Pericardium fibroblast (primary cell): ENCODE measurements around the gene BRME1. TPM values are rescaled to one million over a fixed set of nuclear protein-coding genes. Genes with fewer than 3 reads are reported as not detected.

Experiments used
- total RNA-seq: library from RNA; depleted of rRNA; stranded (reverse); fragments of >200 nt; gene quantifications from 2 replicates; pipeline ENCODE4 v1.2.3, GENCODE V29; 2015

The BRME1 gene
- total RNA-seq: 0.09 TPM in 1 of 2 replicates, not detected in the other

DNA sequence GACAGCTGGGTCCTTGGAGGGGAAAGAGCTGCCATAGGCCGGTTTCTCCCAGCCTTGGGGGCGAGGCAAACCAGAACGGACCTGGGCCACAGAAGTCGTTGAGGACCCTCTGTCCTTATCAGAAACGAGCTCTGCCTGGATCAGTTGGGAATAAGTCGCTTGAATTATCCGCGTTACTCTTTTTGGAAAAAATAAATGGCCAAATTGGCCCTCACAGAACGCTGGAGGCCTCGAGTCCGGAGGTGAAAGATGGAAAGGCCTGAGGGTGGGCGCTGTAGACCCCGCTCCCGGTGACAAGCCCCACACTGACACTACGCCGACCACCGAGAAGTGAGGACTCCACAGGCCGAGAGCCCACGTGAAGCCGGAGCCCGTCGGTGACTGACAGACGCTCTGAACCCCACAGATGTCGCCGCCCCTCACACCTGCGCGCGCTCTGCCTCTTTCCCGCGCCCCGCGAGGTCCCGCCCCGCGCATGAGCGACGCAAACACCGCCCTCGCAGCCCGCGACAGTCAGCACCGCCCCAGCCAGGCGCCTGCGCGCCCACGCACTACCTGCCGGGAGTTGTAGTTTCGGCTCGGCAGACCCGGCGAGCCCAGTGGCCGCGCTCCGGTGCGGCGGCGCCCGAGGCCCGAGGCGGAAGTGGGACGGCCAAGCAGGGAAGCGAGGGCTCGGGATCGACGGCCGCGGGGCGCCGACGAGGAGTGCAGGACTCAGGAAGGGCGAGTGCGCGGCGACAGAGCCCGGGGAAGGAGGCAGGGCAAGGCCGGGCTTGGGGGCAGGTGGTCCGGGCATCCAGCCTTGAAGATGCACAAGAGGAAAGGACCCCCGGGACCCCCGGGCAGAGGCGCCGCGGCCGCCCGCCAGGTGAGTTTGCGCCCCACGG lies at the start of gene BRME1, which contains the start of gene CC2D1A:
Gene BRME1 (minus strand): TSS at position 484 of the 887 bp plus-strand sequence. CDS start 1,225 bp downstream, outside the sequence.
Gene CC2D1A (plus strand): TSS at position 568 of the 887 bp plus-strand sequence. CDS start 241 bp downstream, at position 809.

DNA sequence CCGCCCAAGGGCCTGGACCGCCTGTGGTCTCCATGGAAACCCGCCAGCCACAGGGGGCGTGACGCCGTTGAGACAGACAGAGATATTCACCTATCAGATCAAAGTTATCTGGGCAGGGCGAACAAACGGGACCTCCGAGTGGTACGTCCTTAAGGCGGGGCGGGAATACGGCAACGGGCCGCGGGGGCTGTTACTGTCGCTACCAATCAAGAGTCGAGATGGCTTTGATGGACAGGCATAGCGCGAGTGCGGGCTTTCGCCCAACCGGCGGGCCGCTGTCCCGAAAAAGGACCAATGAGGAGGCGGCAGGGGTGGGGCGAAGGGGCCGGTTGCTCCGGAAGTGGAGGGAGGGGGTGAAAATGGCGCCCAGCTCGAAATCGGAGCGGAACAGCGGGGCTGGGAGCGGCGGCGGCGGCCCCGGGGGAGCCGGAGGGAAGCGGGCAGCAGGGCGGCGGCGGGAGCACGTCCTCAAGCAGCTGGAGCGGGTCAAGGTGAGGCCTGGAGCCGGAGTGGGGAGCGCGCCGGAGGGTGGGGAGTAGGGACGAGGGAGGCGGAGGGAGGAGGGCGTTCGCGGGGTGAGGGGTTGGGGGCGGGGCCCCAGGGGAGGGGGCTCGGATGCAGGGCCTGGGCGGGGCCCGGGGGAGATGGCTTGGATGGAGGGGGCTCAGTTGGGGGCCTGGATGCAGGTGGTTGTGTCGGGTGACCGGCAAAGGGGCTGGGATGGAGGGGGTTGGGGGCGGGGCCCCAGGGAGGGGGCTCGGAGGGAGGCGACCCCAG lies 46.4 kb upstream of the BRME1 start, which contains the start of gene DCAF15:
Gene DCAF15 (plus strand): TSS at position 356 of the 777 bp plus-strand sequence. CDS start 4 bp downstream, at position 360.

DNA sequence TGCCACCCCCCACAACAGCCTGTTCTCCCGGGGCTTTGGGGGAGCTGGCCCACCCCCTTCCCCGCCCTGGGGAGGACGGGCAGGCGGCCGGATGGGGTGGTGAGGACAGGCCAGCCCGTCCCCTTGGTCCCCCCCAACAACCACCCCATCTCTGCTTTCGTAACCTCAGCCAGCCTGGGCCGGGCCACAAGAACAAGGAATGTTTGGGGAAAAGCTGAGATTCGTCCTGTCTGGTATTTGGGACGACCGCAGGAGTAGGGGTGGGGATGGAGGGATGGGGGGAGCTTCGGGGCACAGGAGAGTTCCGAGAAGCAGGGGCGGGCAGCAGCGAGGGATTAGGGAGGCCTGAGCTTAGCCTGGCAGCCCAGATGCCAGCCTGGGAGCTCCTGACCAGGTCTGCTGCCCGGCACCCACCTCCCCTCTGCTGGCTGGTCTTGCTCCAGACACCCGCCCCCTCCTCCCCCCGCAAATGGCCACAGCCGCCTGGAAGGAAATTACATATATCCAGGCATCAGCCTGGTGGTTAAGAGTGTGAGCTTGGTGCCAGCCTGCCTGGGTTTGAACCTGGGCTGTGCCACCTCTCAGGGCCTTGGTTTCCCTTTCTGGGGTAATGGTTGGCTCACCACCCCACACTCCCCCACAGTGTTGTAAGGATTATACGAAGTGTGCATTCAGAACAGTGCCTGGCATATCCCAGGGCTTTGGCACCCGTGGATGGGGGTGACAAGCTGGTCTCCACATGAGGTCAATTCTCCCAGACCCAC lies 32.6 kb upstream of the BRME1 start, which contains the start of gene PODNL1:
Gene PODNL1 (minus strand): TSS at position 117 of the 764 bp plus-strand sequence. CDS start 236 bp downstream, outside the sequence.

DNA sequence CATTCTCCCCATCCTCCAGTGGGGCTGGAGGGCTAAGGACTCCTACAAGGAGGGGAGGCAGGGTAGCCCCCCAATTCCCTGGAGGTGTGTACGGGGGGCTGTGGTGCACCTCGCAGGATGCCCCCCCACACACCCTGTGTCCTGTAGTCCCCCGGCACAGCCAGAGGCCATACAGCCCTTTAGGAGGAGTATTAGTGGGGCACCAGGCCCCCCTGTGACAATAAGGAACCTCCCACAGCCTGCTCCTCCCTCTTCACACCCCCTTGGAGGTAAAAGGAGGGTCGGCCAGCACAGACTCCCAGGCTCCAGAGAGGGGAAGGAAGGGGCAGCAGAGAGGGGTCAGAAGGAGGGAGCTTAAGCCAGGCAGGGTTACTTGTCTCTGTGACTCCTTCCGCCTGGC lies 29.1 kb downstream of the BRME1 start, which contains the start of gene NANOS3:
Gene NANOS3 (plus strand): TSS at position 301 of the 400 bp plus-strand sequence. CDS start 115 bp downstream, outside the sequence.

Other genes with a start within 250 kb of the BRME1 start
- gene MRI1, start 141.6 kb downstream of the BRME1 start, total RNA-seq: 23.2 and 37.3 TPM in 2 replicates
- gene C19orf53, start 131.7 kb downstream of the BRME1 start, total RNA-seq: 154 and 162 TPM in 2 replicates
- gene ZSWIM4, start 110.7 kb downstream of the BRME1 start, total RNA-seq: 1.8 and 6.0 TPM in 2 replicates
- gene NANOS3, start 29.0 kb downstream of the BRME1 start, total RNA-seq: not detected in 2 replicates
- gene CC2D1A, start 84 bp upstream of the BRME1 start, total RNA-seq: 14.9 and 21.4 TPM in 2 replicates
- 6.5 and 8.2 TPM in 2 replicates for gene PODNL1, start 32.3 kb upstream of the BRME1 start, total RNA-seq
- 15.1 and 20.4 TPM in 2 replicates for gene DCAF15, start 46.4 kb upstream of the BRME1 start, total RNA-seq
- 2.4 and 4.3 TPM in 2 replicates for gene RFX1, start 100.2 kb upstream of the BRME1 start, total RNA-seq
- gene RLN3, start 122.0 kb upstream of the BRME1 start, total RNA-seq: not detected in 2 replicates
- 0.47 and 0.60 TPM in 2 replicates for gene IL27RA, start 125.6 kb upstream of the BRME1 start, total RNA-seq
- not detected in 2 replicates for gene PALM3, start 156.0 kb upstream of the BRME1 start, total RNA-seq
- gene MISP3, start 166.7 kb upstream of the BRME1 start, total RNA-seq: 0.35 and 1.2 TPM in 2 replicates
- not detected in 2 replicates for gene C19orf67, start 179.7 kb upstream of the BRME1 start, total RNA-seq
- 28.6 and 29.1 TPM in 2 replicates for gene SAMD1, start 184.6 kb upstream of the BRME1 start, total RNA-seq
- 53.4 and 58.8 TPM in 2 replicates for gene PRKACA, start 211.6 kb upstream of the BRME1 start, total RNA-seq
- 0.35 and 5.8 TPM in 2 replicates for gene ASF1B, start 230.5 kb upstream of the BRME1 start, total RNA-seq